Fibroblast of lung (primary cell): ENCODE results near the gene SMC5. TPM values are rescaled to one million over a fixed set of nuclear protein-coding genes. Genes with fewer than 3 reads are reported as not detected.

ENCODE experiments used
- DNase-seq, 2 donors: peaks; one replicate each; pipeline versions ENCODE4 v3.0.0 to v3.0.0-alpha.2; 2010; ENCODE audit warnings: low read depth in 2 of 2
- H2AFZ ChIP-seq: 2 replicates; pipeline ENCODE4 v1.5.1; 2012; ENCODE audit warnings: low read length, control low read depth, inconsistent platforms
- H3K27ac ChIP-seq: 2 replicates; pipeline ENCODE4 v1.5.1; 2011; ENCODE audit warnings: low read length, control low read depth; ENCODE audit not compliant: insufficient read depth
- H3K27me3 ChIP-seq: 2 replicates; pipeline ENCODE4 v1.5.1; 2011; ENCODE audit warnings: mild to moderate bottlenecking, low read length; ENCODE audit not compliant: control insufficient read depth, insufficient read depth
- H3K36me3 ChIP-seq: 2 replicates; pipeline ENCODE4 v1.5.1; 2011; ENCODE audit warnings: low read length; ENCODE audit not compliant: control insufficient read depth, insufficient read depth
- H3K4me1 ChIP-seq: 2 replicates; pipeline ENCODE4 v1.5.1; 2011; ENCODE audit warnings: low read length; ENCODE audit not compliant: control insufficient read depth, insufficient read depth; ENCODE audit errors: extremely low read depth
- H3K4me2 ChIP-seq: 2 replicates; pipeline ENCODE4 v1.5.1; 2011; ENCODE audit warnings: low read length, control low read depth; ENCODE audit not compliant: insufficient read depth; ENCODE audit errors: extremely low read depth
- H3K4me3 ChIP-seq, 4 experiments: fragments of 200-600 bp in 1 of 4; sonication (generic) in 1 of 4; replicated peaks in 1 of 4; 2 replicates each; pipeline ENCODE4 v1.5.1; 2011 to 2016; ENCODE audit warnings: low read length in 4 of 4, low read depth in 3 of 4, mild to moderate bottlenecking in 3 of 4, control low read depth in 2 of 4, inconsistent platforms in 1 of 4, mixed read lengths in 1 of 4; ENCODE audit not compliant: insufficient read depth in 1 of 4; ENCODE audit errors: control extremely low read depth in 1 of 4
- H3K79me2 ChIP-seq: 2 replicates; pipeline ENCODE4 v1.5.1; 2012; ENCODE audit warnings: mild to moderate bottlenecking, low read length, inconsistent platforms; ENCODE audit not compliant: control insufficient read depth, insufficient read depth
- H3K9ac ChIP-seq: 2 replicates; pipeline ENCODE4 v1.5.1; 2011; ENCODE audit warnings: mild to moderate bottlenecking, low read length, control low read depth; ENCODE audit not compliant: insufficient read depth
- H3K9me3 ChIP-seq: 2 replicates; pipeline ENCODE4 v1.5.1; 2012; ENCODE audit warnings: low read depth, low read length; ENCODE audit not compliant: control insufficient read depth, insufficient read depth
- H4K20me1 ChIP-seq: 2 replicates; pipeline ENCODE4 v1.5.1; 2011; ENCODE audit warnings: low read length; ENCODE audit not compliant: control insufficient read depth, insufficient read depth; ENCODE audit errors: extremely low read depth
- CTCF ChIP-seq, 2 donors: IDR thresholded peaks in 1 of 2; conservative IDR thresholded peaks in 1 of 2; 1 replicate in 1 of 2; 2 replicates in 1 of 2; pipeline ENCODE4 v1.5.1; 2011 to 2012; ENCODE audit warnings: low read length in 2 of 2, control low read depth in 1 of 2, inconsistent platforms in 1 of 2, low read depth in 1 of 2, mild to moderate bottlenecking in 1 of 2
- EZH2 ChIP-seq: IDR thresholded peaks from 2 replicates; pipeline ENCODE4 v1.5.1; 2012; ENCODE audit warnings: low read length, control low read depth, mild to moderate bottlenecking; ENCODE audit errors: missing control alignments
- polyA plus RNA-seq, 2 donors: library from polyadenylated mRNA; depleted of rRNA in 1 of 2; stranded (reverse) in 1 of 2; unstranded in 1 of 2; fragments of >200 nt; gene quantifications; 2 replicates each; pipeline ENCODE4 v1.2.1, GENCODE V29; 2011 to 2012; ENCODE audit warnings: missing spikeins in 1 of 2
- total RNA-seq: library from RNA; depleted of rRNA; stranded (reverse); fragments of >200 nt; gene quantifications from 2 replicates; pipeline ENCODE4 v1.2.1, GENCODE V29; 2014

Gene SMC5
- total and polyA plus RNA-seq, 2 donors (not counting 1 experiment from before 2014, with no cell fraction given): 21.6 to 29.2 TPM

GRCh38 chr9:70303268-70303667 is 44.5 kb downstream of the SMC5 start:
- DNase-seq: peak in 1 of 2 donors; percentile 46
- H3K4me3 ChIP-seq: no peak overlapping the region
- H3K9ac ChIP-seq: no peak overlapping the region
- H3K27me3 ChIP-seq: no peaks in the 10 kb centered on the region
- H3K4me2 ChIP-seq: no peak overlapping the region
- H3K36me3 ChIP-seq: peaks cover 3% of the 10 kb centered on the region
- no peaks in the 10 kb centered on the region for H4K20me1 ChIP-seq
- no peak overlapping the region for H2AFZ ChIP-seq
- H3K27ac ChIP-seq: no peak overlapping the region
- TF ChIP-seq CTCF (conservative IDR thresholded peaks at IDR 0.05 in 1 of 2, IDR thresholded peaks at IDR 0.05 in 1 of 2; ENCODE audit: low read depth in 1 of 2, low read length in 2 of 2) (no peak), EZH2 (no peak)
- H3K4me1 ChIP-seq: no peaks in the 10 kb centered on the region
- H3K9me3 ChIP-seq: no peaks in the 10 kb centered on the region
- no peaks in the 10 kb centered on the region for H3K79me2 ChIP-seq

GRCh38 chr9:70304810-70305209 is 46.0 kb downstream of the SMC5 start:
- Histone ChIP-seq H3K36me3 (peaks cover 3% of the 10 kb centered on the region), H2AFZ (no peak overlapping the region), H3K4me1 (no peaks in the 10 kb centered on the region), H3K4me3 (no peak overlapping the region), H3K9me3 (no peaks in the 10 kb centered on the region), H3K79me2 (no peaks in the 10 kb centered on the region), H3K27ac (no peak overlapping the region), H3K27me3 (no peaks in the 10 kb centered on the region), H3K9ac (no peak overlapping the region), H3K4me2 (no peak overlapping the region), H4K20me1 (no peaks in the 10 kb centered on the region)
- no peak for DNase-seq
- TF ChIP-seq CTCF (conservative IDR thresholded peaks at IDR 0.05 in 1 of 2, IDR thresholded peaks at IDR 0.05 in 1 of 2; ENCODE audit: low read depth in 1 of 2, low read length in 2 of 2) (no peak), EZH2 (no peak)

- no peak overlapping the region for H3K4me3 ChIP-seq
- no peaks in the 10 kb centered on the region for H3K4me1 ChIP-seq
- H3K4me2 ChIP-seq: no peak overlapping the region
- H2AFZ ChIP-seq: no peak overlapping the region
- no peaks in the 10 kb centered on the region for H3K9me3 ChIP-seq
- TF ChIP-seq CTCF (conservative IDR thresholded peaks at IDR 0.05 in 1 of 2, IDR thresholded peaks at IDR 0.05 in 1 of 2; ENCODE audit: low read depth in 1 of 2, low read length in 2 of 2) (no peak), EZH2 (no peak)
- H4K20me1 ChIP-seq: no peaks in the 10 kb centered on the region
- H3K9ac ChIP-seq: no peak overlapping the region
- H3K27ac ChIP-seq: no peak overlapping the region
- H3K36me3 ChIP-seq: peaks cover 2% of the 10 kb centered on the region
- H3K27me3 ChIP-seq: no peaks in the 10 kb centered on the region
- peak; percentile 17 to 65 for DNase-seq
- H3K79me2 ChIP-seq: no peaks in the 10 kb centered on the region
Observed at GRCh38 chr9:70315389-70315788, 56.6 kb downstream of the SMC5 start.
